Gastrocnemius medialis (tissue), 4 donors: ENCODE measurements around the gene LPAR5. TPM values are rescaled to one million over a fixed set of nuclear protein-coding genes. Genes with fewer than 3 reads are reported as not detected.

Source experiments
- ATAC-seq, 2 donors: fragments of 150-250 bp; one replicate each; pipeline ENCODE4 v1.9.1; 2016
- DNase-seq, 2 donors: peaks; one replicate each; pipeline ENCODE4 v3.0.0-alpha.2; 2019
- H3K27ac ChIP-seq, 4 donors: fragments of 200-600 bp; sonication (generic); 1 replicate in 1 of 4; 2 replicates in 3 of 4; pipeline ENCODE4 v1.5.1; 2016 to 2018; ENCODE audit warnings: mild to moderate bottlenecking in 2 of 4, moderate library complexity in 1 of 4
- H3K27me3 ChIP-seq, 3 donors: fragments of 200-600 bp; sonication (generic) in 2 of 3; 1 replicate in 1 of 3; 2 replicates in 2 of 3; pipeline versions ENCODE4 v1.5.1 to v1.6.0; 2016 to 2019; ENCODE audit warnings: mild to moderate bottlenecking in 1 of 3, moderate library complexity in 1 of 3
- H3K36me3 ChIP-seq, 2 donors: fragments of 200-600 bp; sonication (generic) in 1 of 2; one replicate each; pipeline ENCODE4 v1.5.1; 2017 to 2018
- H3K4me1 ChIP-seq, 2 donors: fragments of 200-600 bp; sonication (generic) in 1 of 2; one replicate each; pipeline ENCODE4 v1.5.1; 2016 to 2017; ENCODE audit warnings: mild to moderate bottlenecking in 2 of 2
- H3K4me3 ChIP-seq, 4 donors: fragments of 200-600 bp; sonication (generic) in 3 of 4; 1 replicate in 1 of 4; 2 replicates in 3 of 4; pipeline ENCODE4 v1.5.1; 2016 to 2019; ENCODE audit warnings: mild to moderate bottlenecking in 2 of 4
- H3K9me3 ChIP-seq, 3 donors: fragments of 200-600 bp; sonication (generic) in 2 of 3; 1 replicate in 1 of 3; 2 replicates in 2 of 3; pipeline ENCODE4 v1.5.1; 2016 to 2019
- CTCF ChIP-seq, 5 experiments: fragments of 450-650 bp in 3 of 5; fragments of 200-600 bp in 2 of 5; sonication (generic) in 2 of 5; IDR thresholded peaks in 4 of 5; conservative IDR thresholded peaks in 1 of 5; 1 replicate in 4 of 5; 2 replicates in 1 of 5; pipeline ENCODE4 v1.5.1; 2016 to 2019; ENCODE audit warnings: antibody characterized with exemption in 5 of 5, mild to moderate bottlenecking in 3 of 5, moderate library complexity in 3 of 5
- POLR2A ChIP-seq, 2 donors: fragments of 450-650 bp; IDR thresholded peaks; one replicate each; pipeline ENCODE4 v1.6.1; 2017; ENCODE audit warnings: antibody characterized with exemption in 2 of 2, mild to moderate bottlenecking in 2 of 2, moderate library complexity in 2 of 2
- in situ Hi-C, 4 donors: fragments of 200-750 bp; cut with MboI; loops; one replicate each; pipeline versions ENCODE4 v1.15.0 to v1.8.0; 2017; ENCODE audit warnings: low sequenced_read_pairs in 4 of 4
- intact Hi-C: fragments of 100-400 bp; cut with DNase I; formaldehyde crosslinking; loops from one replicate; pipeline ENCODE4 v1.15.1; 2023; ENCODE audit warnings: low total_unique reads
- total RNA-seq, 4 donors: library from RNA; depleted of rRNA; stranded (reverse); fragments of >200 nt; gene quantifications; one replicate each; pipeline versions ENCODE4 v1.1.0 to v1.2.3, GENCODE V29; 2016

LPAR5 gene
- total RNA-seq, 4 donors from 2014 or later = 0.17 to 0.75 (median 0.47) TPM

GRCh38 chr12:6608592-6609281 is 27.0 kb downstream of the LPAR5 start:
- intact Hi-C loops = loop anchor here (2.0 to 5.0 kb wide), 2 partner anchors 80 to 271 kb away; partner anchors contain the start of gene ZNF384
- no peaks in the 10 kb centered on the region for H3K27me3 ChIP-seq
- in situ Hi-C loops = no loop called here
- no peaks in the 10 kb centered on the region for H3K9me3 ChIP-seq
- ATAC-seq (no peak), DNase-seq (no peak)
- peak overlapping the region; percentile 95 to 99 (median 97) for H3K27ac ChIP-seq
- no peaks in the 10 kb centered on the region for H3K36me3 ChIP-seq
- no peak overlapping the region for H3K4me3 ChIP-seq
- H3K4me1 ChIP-seq = peaks cover 43 to 51% of the 10 kb centered on the region in 2 donors
- TF ChIP-seq POLR2A (IDR thresholded peaks at IDR 0.05) (no peak), CTCF (IDR thresholded peaks at IDR 0.05 in 4 of 5, conservative IDR thresholded peaks at IDR 0.05 in 1 of 5) (no peak)

DNA sequence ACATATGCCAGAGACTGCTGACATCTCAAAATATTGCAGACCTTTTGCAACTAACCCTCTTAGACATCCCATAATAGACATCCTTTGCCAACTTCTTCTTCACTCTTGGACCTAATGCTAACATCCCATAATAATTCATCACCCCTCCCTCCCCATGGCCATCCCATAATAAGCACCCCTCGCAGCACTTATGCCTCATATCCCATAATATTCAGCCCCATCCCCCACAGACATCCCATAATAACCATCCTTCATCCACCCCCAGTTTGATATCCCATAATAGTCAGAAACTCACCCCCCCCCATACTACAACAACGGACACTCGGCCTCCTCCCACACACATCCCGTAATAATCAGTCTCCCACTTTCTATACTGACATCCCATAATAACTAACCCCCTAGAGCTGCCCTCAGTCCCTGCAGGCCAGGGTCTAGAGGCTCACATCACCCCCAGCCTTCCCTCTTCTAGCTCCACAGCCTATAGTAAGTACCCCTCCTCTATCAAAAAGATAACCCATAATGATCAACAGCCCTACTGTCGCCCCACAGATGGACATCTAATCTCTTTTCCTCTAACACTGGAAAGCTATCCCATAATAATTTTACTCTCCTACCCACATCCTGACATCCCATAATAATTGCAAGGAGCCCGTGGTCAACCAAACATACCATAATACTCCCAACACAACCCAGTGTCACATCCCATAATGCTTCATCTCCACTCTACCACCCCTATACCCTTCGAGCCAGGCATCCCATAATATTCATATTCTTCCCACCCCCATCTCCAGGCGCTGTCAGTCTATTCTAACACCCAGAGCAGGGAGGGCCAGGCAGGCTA is 27.8 kb downstream of the LPAR5 start:
- Histone ChIP-seq H3K36me3 (no peaks in the 10 kb centered on the region), H3K27ac (peak overlapping the region; percentile 95 to 99 (median 97)), H3K4me1 (peaks cover 44 to 52% of the 10 kb centered on the region in 2 donors), H3K9me3 (no peaks in the 10 kb centered on the region), H3K4me3 (peak overlapping the region in 1 of 4 donors; percentile 98), H3K27me3 (no peaks in the 10 kb centered on the region)
- intact Hi-C loops (loop anchor here (1.0 to 5.0 kb wide), 5 partner anchors 39 to 271 kb away; partner anchors contain the start of genes GAPDH, NOP2 and ZNF384), in situ Hi-C loops (no loop called here)
- DNase-seq (peak in 1 of 2 donors; percentile 52), ATAC-seq (peak; percentile 18 to 34)
- TF ChIP-seq POLR2A (IDR thresholded peaks at IDR 0.05) (no peak), CTCF (IDR thresholded peaks at IDR 0.05 in 4 of 5, conservative IDR thresholded peaks at IDR 0.05 in 1 of 5) (no peak)

- no peak for TF ChIP-seq CTCF (IDR thresholded peaks at IDR 0.05 in 4 of 5, conservative IDR thresholded peaks at IDR 0.05 in 1 of 5)
- TF ChIP-seq POLR2A (IDR thresholded peaks at IDR 0.05) = peak in 1 of 2 donors; percentile 13
- peak; percentile 68 to 76 for DNase-seq
- H3K27ac ChIP-seq = peak overlapping the region; percentile 95 to 99 (median 97)
- no peaks in the 10 kb centered on the region for H3K27me3 ChIP-seq
- in situ Hi-C loops = no loop called here
- H3K9me3 ChIP-seq = no peaks in the 10 kb centered on the region
- H3K4me3 ChIP-seq = peak overlapping the region; percentile 85 to 98 (median 96)
- peak; percentile 51 to 55 for ATAC-seq
- intact Hi-C loops = loop anchor here (1.0 to 5.0 kb wide), 4 partner anchors 38 to 269 kb away; partner anchors contain the start of genes GAPDH and NOP2
- peaks cover 0 to 5% of the 10 kb centered on the region in 2 donors for H3K36me3 ChIP-seq
- peaks cover 44% of the 10 kb centered on the region in 2 donors for H3K4me1 ChIP-seq
Measured at GRCh38 chr12:6606331-6607131, 29.2 kb downstream of the LPAR5 start.
